Muscle of leg (tissue), 16 donors: Measurements from ENCODE around the gene GCC2. TPM values are rescaled to one million over a fixed set of nuclear protein-coding genes. Genes with fewer than 3 reads are reported as not detected.
A peak's percentile ranks its signal among the peaks of the same experiment; 100 is the strongest.

Source experiments
- DNase-seq: peaks from one replicate; pipeline ENCODE4 v3.0.0; 2013
- H3K27ac ChIP-seq: one replicate; pipeline ENCODE4 v1.5.1; 2013; ENCODE audit warnings: mild to moderate bottlenecking, low read length, control low read depth
- H3K27me3 ChIP-seq: one replicate; pipeline ENCODE4 v1.6.1; 2013; ENCODE audit warnings: low read length; ENCODE audit not compliant: control insufficient read depth, insufficient read depth
- H3K36me3 ChIP-seq: one replicate; pipeline ENCODE4 v1.6.1; 2013; ENCODE audit warnings: low read length; ENCODE audit not compliant: control insufficient read depth, insufficient read depth
- H3K4me1 ChIP-seq: one replicate; pipeline ENCODE4 v1.6.1; 2013; ENCODE audit warnings: low read length; ENCODE audit not compliant: control insufficient read depth, insufficient read depth
- H3K4me3 ChIP-seq: one replicate; pipeline ENCODE4 v1.5.1; 2013; ENCODE audit warnings: low read length, control low read depth
- H3K9me3 ChIP-seq: replicated peaks from 2 replicates; pipeline ENCODE4 v1.6.1; 2013; ENCODE audit warnings: low read depth, low read length; ENCODE audit not compliant: control insufficient read depth
- WGBS: methylation state at CpG from one replicate; pipeline ENCODE4 v1.1.5; 2013; ENCODE audit warnings: missing lambda C conversion rate; ENCODE audit not compliant: insufficient coverage; 5-methylcytosine and 5-hydroxymethylcytosine counted together
- long read RNA-seq, 11 donors: transcript quantifications; one replicate each; lab custom pipeline, GENCODE V29; 2026
- polyA plus RNA-seq, 8 donors: library from polyadenylated mRNA; unstranded; fragments of 120-200 nt; gene quantifications; one replicate each; pipeline versions ENCODE4 v1.2.1 to v1.2.3, GENCODE V29; 2013; ENCODE audit warnings: inconsistent platforms in 1 of 8, low replicate concordance in 1 of 8; ENCODE audit not compliant: insufficient read length in 8 of 8, insufficient read depth in 1 of 8
- total RNA-seq: library from RNA; stranded (reverse); fragments of 120-200 nt; gene quantifications from one replicate; pipeline ENCODE4 v1.2.4, GENCODE V29; 2013

GCC2 gene
- total RNA-seq (18.3 TPM), polyA plus RNA-seq (10 to 100 TPM; 14.9 to 26.2 (median 18.1) TPM)
- long read RNA-seq, donor 1: 0 reads
- long read RNA-seq, donor 2: 0 reads
- long read RNA-seq, donor 3: 0 reads
- long read RNA-seq, donor 4: 0 reads
- long read RNA-seq, donor 5, partial matches to known transcripts: 26 of 28 reads
- long read RNA-seq, donor 5, other reads (novel, unspliced or antisense): 0 of 28 reads
- long read RNA-seq, donor 6, partial matches to known transcripts: 6 of 10 reads
- long read RNA-seq, donor 6, other reads (novel, unspliced or antisense): 0 of 10 reads
- long read RNA-seq, donor 7, partial matches to known transcripts: 0 of 2 reads
- long read RNA-seq, donor 7, other reads (novel, unspliced or antisense): 0 of 2 reads
- long read RNA-seq, donor 8, partial matches to known transcripts: 5 of 6 reads
- long read RNA-seq, donor 8, other reads (novel, unspliced or antisense): 0 of 6 reads
- long read RNA-seq, donor 9: 0 reads
- long read RNA-seq, donor 10, partial matches to known transcripts: 0 of 3 reads
- long read RNA-seq, donor 10, other reads (novel, unspliced or antisense): 0 of 3 reads
- long read RNA-seq, donor 11, partial matches to known transcripts: 0 of 2 reads
- long read RNA-seq, donor 11, other reads (novel, unspliced or antisense): 0 of 2 reads

- no peaks in the 10 kb centered on the region for H3K27me3 ChIP-seq
- H3K4me1 ChIP-seq: peaks cover 4% of the 10 kb centered on the region
- DNase-seq: peak; percentile 96
- H3K9me3 ChIP-seq: no peaks in the 10 kb centered on the region
- WGBS: under 1% methylated on average over 54 of the region's 55 CpGs
- peaks cover 4% of the 10 kb centered on the region for H3K36me3 ChIP-seq
- peak within 1 kb of the TSS; percentile 91 for H3K27ac ChIP-seq
- peak within 1 kb of the TSS; percentile 86 for H3K4me3 ChIP-seq
These were observed at the start of gene GCC2 for GRCh38 chr2:108448678-108449409. GCC2 (plus strand) TSS chr2:108449206; CDS start chr2:108449275, 69 bp downstream.

- Histone ChIP-seq H3K4me3 (no peak overlapping the region), H3K27me3 (no peaks in the 10 kb centered on the region), H3K4me1 (no peaks in the 10 kb centered on the region), H3K36me3 (no peaks in the 10 kb centered on the region), H3K9me3 (peaks cover 21% of the 10 kb centered on the region), H3K27ac (no peak overlapping the region)
- no peak for DNase-seq
- WGBS: no CpG with 5 or more reads among the region's 2 CpGs
These were observed 49.5 kb upstream of the GCC2 start for GRCh38 chr2:108399479-108399878.

- no CpG with 5 or more reads among the region's 3 CpGs for WGBS
- no peak for DNase-seq
- no peaks in the 10 kb centered on the region for H3K27me3 ChIP-seq
- no peak overlapping the region for H3K4me3 ChIP-seq
- H3K9me3 ChIP-seq: peaks cover 25% of the 10 kb centered on the region
- no peaks in the 10 kb centered on the region for H3K36me3 ChIP-seq
- H3K4me1 ChIP-seq: no peaks in the 10 kb centered on the region
- H3K27ac ChIP-seq: no peak overlapping the region
These were observed 47.2 kb upstream of the GCC2 start for GRCh38 chr2:108401800-108402199.

GRCh38 chr2:108403494-108403893 is 45.5 kb upstream of the GCC2 start:
- Histone ChIP-seq H3K27ac (no peak overlapping the region), H3K4me1 (no peaks in the 10 kb centered on the region), H3K27me3 (no peaks in the 10 kb centered on the region), H3K4me3 (no peak overlapping the region), H3K9me3 (peaks cover 22% of the 10 kb centered on the region), H3K36me3 (no peaks in the 10 kb centered on the region)
- DNase-seq: no peak
- WGBS: 30% methylated on average over 5 of the region's 7 CpGs

- Histone ChIP-seq H3K36me3 (no peaks in the 10 kb centered on the region), H3K4me3 (no peak overlapping the region), H3K27me3 (no peaks in the 10 kb centered on the region), H3K27ac (no peak overlapping the region), H3K9me3 (peaks cover 8% of the 10 kb centered on the region), H3K4me1 (no peaks in the 10 kb centered on the region)
- 50% methylated on average over 1 of the region's 4 CpGs for WGBS
- no peak for DNase-seq
These were observed 44.1 kb upstream of the GCC2 start for GRCh38 chr2:108404784-108405397.

GRCh38 chr2:108407864-108408729 is 40.9 kb upstream of the GCC2 start:
- 100% methylated on average over 2 of the region's 6 CpGs for WGBS
- H3K9me3 ChIP-seq: peaks cover 4% of the 10 kb centered on the region
- no peaks in the 10 kb centered on the region for H3K4me1 ChIP-seq
- no peak overlapping the region for H3K4me3 ChIP-seq
- no peak for DNase-seq
- H3K27me3 ChIP-seq: no peaks in the 10 kb centered on the region
- H3K27ac ChIP-seq: no peak overlapping the region
- no peaks in the 10 kb centered on the region for H3K36me3 ChIP-seq

GRCh38 chr2:108409768-108410167 is 39.2 kb upstream of the GCC2 start:
- H3K27me3 ChIP-seq: no peaks in the 10 kb centered on the region
- no peak for DNase-seq
- no peaks in the 10 kb centered on the region for H3K4me1 ChIP-seq
- no peak overlapping the region for H3K4me3 ChIP-seq
- H3K9me3 ChIP-seq: peaks cover 3% of the 10 kb centered on the region
- WGBS: no CpG with 5 or more reads among the region's 1 CpG
- no peaks in the 10 kb centered on the region for H3K36me3 ChIP-seq
- H3K27ac ChIP-seq: no peak overlapping the region

GRCh38 chr2:108412995-108413710 is 35.9 kb upstream of the GCC2 start:
- no peaks in the 10 kb centered on the region for H3K4me1 ChIP-seq
- H3K9me3 ChIP-seq: no peaks in the 10 kb centered on the region
- WGBS: no CpG with 5 or more reads among the region's 1 CpG
- no peaks in the 10 kb centered on the region for H3K36me3 ChIP-seq
- no peaks in the 10 kb centered on the region for H3K27me3 ChIP-seq
- DNase-seq: peak; percentile 7
- no peak overlapping the region for H3K4me3 ChIP-seq
- no peak overlapping the region for H3K27ac ChIP-seq

- H3K9me3 ChIP-seq: no peaks in the 10 kb centered on the region
- no peak for DNase-seq
- H3K27ac ChIP-seq: no peak overlapping the region
- no peaks in the 10 kb centered on the region for H3K27me3 ChIP-seq
- H3K4me3 ChIP-seq: no peak overlapping the region
- H3K4me1 ChIP-seq: no peaks in the 10 kb centered on the region
- H3K36me3 ChIP-seq: no peaks in the 10 kb centered on the region
- no CpG with 5 or more reads among the region's 1 CpG for WGBS
These were observed 35.3 kb upstream of the GCC2 start for GRCh38 chr2:108413711-108414095.
